Progenitor cell of endocrine pancreas (in vitro differentiated cells): ENCODE measurements around the gene LPAR1. TPM values are rescaled to one million over a fixed set of nuclear protein-coding genes. Genes with fewer than 3 reads are reported as not detected.

Experiments used
- DNase-seq: peaks from one replicate; pipeline ENCODE4 v3.0.0; 2021; ENCODE audit warnings: low spot score; ENCODE audit not compliant: unreplicated experiment
- H3K27ac Mint-ChIP-seq: 2 replicates; pipeline ENCODE4 v1.8.0; 2021; ENCODE audit warnings: mild to moderate bottlenecking, moderate library complexity, mixed read lengths
- H3K27me3 Mint-ChIP-seq: 2 replicates; pipeline ENCODE4 v1.8.0; 2021; ENCODE audit warnings: mixed read lengths
- H3K36me3 Mint-ChIP-seq: 2 replicates; pipeline ENCODE4 v1.8.0; 2022; ENCODE audit warnings: mixed read lengths; ENCODE audit not compliant: insufficient read depth
- H3K4me1 Mint-ChIP-seq: 2 replicates; pipeline ENCODE4 v1.8.0; 2021; ENCODE audit warnings: low read depth, mixed read lengths
- H3K4me3 Mint-ChIP-seq: 2 replicates; pipeline ENCODE4 v1.8.0; 2021; ENCODE audit warnings: low read depth, mild to moderate bottlenecking, moderate library complexity, mixed read lengths
- H3K9me3 Mint-ChIP-seq: 2 replicates; pipeline ENCODE4 v1.8.0; 2021; ENCODE audit warnings: low read depth, mixed read lengths
- total RNA-seq: library from RNA; stranded (reverse); gene quantifications from 2 replicates; pipeline ENCODE4 v1.2.1, GENCODE V29; 2021
- TF ChIP-seq, protein P1 (sequence below): fragments of 200-600 bp; sonication (generic); IDR thresholded peaks from one replicate; pipeline ENCODE4 v1.5.0; 2021; ENCODE audit warnings: antibody characterized with exemption, mild to moderate bottlenecking; ENCODE audit not compliant: unreplicated experiment

The LPAR1 gene
- total RNA-seq, 1 donor from 2014 or later = 17.4 TPM

DNA sequence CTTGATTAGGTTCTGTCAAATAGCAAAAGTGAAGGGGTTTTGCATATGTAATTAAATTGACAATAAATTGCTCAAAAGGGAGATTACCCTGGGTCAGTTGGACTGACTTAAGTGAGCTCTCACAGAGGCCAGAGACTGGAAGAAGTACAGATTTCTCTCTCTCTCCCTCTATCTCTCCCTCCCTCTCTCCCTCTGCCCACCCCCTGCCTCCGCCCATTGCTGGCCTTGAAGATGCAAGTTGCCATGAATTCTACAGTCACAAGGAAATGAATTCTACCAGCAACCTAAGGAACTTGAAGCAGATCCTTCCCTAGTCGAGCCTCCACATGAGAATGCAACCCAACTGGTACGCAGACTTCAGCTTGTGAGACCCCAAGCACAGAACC is 119.2 kb downstream of the LPAR1 start:
- no peak for DNase-seq
- no peak overlapping the region for H3K4me3 Mint-ChIP-seq
- H3K9me3 Mint-ChIP-seq = peaks cover 4% of the 10 kb centered on the region
- no peaks in the 10 kb centered on the region for H3K27me3 Mint-ChIP-seq
- peaks cover 5% of the 10 kb centered on the region for H3K36me3 Mint-ChIP-seq
- TF ChIP-seq, protein P1, sequence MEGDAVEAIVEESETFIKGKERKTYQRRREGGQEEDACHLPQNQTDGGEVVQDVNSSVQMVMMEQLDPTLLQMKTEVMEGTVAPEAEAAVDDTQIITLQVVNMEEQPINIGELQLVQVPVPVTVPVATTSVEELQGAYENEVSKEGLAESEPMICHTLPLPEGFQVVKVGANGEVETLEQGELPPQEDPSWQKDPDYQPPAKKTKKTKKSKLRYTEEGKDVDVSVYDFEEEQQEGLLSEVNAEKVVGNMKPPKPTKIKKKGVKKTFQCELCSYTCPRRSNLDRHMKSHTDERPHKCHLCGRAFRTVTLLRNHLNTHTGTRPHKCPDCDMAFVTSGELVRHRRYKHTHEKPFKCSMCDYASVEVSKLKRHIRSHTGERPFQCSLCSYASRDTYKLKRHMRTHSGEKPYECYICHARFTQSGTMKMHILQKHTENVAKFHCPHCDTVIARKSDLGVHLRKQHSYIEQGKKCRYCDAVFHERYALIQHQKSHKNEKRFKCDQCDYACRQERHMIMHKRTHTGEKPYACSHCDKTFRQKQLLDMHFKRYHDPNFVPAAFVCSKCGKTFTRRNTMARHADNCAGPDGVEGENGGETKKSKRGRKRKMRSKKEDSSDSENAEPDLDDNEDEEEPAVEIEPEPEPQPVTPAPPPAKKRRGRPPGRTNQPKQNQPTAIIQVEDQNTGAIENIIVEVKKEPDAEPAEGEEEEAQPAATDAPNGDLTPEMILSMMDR = no peak
- H3K27ac Mint-ChIP-seq = no peak overlapping the region
- no peaks in the 10 kb centered on the region for H3K4me1 Mint-ChIP-seq

- Mint-ChIP-seq H3K27me3 (no peaks in the 10 kb centered on the region), H3K27ac (no peak overlapping the region), H3K4me3 (no peak overlapping the region), H3K4me1 (no peaks in the 10 kb centered on the region), H3K36me3 (peaks cover 5% of the 10 kb centered on the region), H3K9me3 (peaks cover 5% of the 10 kb centered on the region)
- TF ChIP-seq, protein P1 = no peak
- no peak for DNase-seq
Measured at GRCh38 chr9:110918316-110919049, 119.8 kb downstream of the LPAR1 start.

- TF ChIP-seq, protein P1 = no peak
- Mint-ChIP-seq H3K4me1 (peaks cover 12% of the 10 kb centered on the region), H3K4me3 (no peak overlapping the region), H3K9me3 (peaks cover 5% of the 10 kb centered on the region), H3K27ac (no peak overlapping the region), H3K27me3 (no peaks in the 10 kb centered on the region), H3K36me3 (peaks cover 5% of the 10 kb centered on the region)
- DNase-seq = no peak
Measured at GRCh38 chr9:110916403-110916802, 121.9 kb downstream of the LPAR1 start.

- no peak overlapping the region for H3K27ac Mint-ChIP-seq
- H3K4me1 Mint-ChIP-seq = peaks cover 12% of the 10 kb centered on the region
- no peak for DNase-seq
- H3K4me3 Mint-ChIP-seq = no peak overlapping the region
- H3K9me3 Mint-ChIP-seq = peaks cover 20% of the 10 kb centered on the region
- peaks cover 15% of the 10 kb centered on the region for H3K36me3 Mint-ChIP-seq
- no peaks in the 10 kb centered on the region for H3K27me3 Mint-ChIP-seq
- TF ChIP-seq, protein P1 = no peak
Measured at GRCh38 chr9:110912419-110913291, 125.6 kb downstream of the LPAR1 start.

DNA sequence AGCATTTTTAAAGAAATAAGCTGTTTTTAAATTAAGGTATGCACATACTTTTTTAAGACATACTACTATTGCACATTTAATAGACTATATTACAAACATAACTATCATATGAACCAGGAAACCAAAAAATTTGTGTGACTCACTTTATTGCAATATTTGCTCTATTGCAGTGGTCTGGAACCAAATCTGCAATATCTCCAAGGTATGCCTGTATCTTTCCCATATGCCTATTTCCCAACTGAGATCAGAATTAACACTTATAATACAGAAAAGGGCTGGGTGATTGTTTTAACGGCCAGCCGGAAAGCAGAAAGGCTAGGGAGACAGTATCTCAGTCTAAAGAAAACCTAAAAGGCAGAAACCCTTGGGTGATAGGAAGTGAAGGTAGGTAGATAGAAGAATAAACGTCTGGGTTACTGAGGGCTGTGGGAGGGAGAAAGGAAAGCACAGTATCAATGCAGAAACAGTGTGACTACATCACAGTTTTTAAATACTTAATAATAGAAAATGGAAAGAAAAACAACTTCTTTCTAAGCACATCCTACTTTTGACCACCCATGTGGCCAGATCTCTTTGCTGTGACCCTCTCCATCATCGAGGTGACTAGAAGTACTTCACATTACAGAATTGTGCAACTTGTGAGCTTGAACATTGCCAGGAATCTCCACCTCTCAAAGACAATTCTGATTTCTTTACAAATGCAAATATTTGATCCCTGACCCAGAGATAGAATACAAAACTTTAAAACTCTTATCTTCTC is 126.4 kb downstream of the LPAR1 start:
- peaks cover 15% of the 10 kb centered on the region for H3K36me3 Mint-ChIP-seq
- TF ChIP-seq, protein P1 = no peak
- no peak overlapping the region for H3K4me3 Mint-ChIP-seq
- no peak for DNase-seq
- H3K27ac Mint-ChIP-seq = no peak overlapping the region
- peaks cover 12% of the 10 kb centered on the region for H3K4me1 Mint-ChIP-seq
- peaks cover 20% of the 10 kb centered on the region for H3K9me3 Mint-ChIP-seq
- H3K27me3 Mint-ChIP-seq = no peaks in the 10 kb centered on the region
